Effector CD4-positive, alpha-beta T cell (primary cell): ENCODE measurements around the gene KATNBL1.
A peak's percentile ranks its signal among the peaks of the same experiment; 100 is the strongest.

Experiments used
- DNase-seq: peaks from one replicate; pipeline ENCODE4 v3.0.0-alpha.2; 2020

The KATNBL1 gene

GRCh38 chr15:34114215-34114614, 95.7 kb downstream of the KATNBL1 start:
- DNase-seq = no peak

GRCh38 chr15:34111488-34111887, 98.4 kb downstream of the KATNBL1 start:
- DNase-seq = no peak

DNA sequence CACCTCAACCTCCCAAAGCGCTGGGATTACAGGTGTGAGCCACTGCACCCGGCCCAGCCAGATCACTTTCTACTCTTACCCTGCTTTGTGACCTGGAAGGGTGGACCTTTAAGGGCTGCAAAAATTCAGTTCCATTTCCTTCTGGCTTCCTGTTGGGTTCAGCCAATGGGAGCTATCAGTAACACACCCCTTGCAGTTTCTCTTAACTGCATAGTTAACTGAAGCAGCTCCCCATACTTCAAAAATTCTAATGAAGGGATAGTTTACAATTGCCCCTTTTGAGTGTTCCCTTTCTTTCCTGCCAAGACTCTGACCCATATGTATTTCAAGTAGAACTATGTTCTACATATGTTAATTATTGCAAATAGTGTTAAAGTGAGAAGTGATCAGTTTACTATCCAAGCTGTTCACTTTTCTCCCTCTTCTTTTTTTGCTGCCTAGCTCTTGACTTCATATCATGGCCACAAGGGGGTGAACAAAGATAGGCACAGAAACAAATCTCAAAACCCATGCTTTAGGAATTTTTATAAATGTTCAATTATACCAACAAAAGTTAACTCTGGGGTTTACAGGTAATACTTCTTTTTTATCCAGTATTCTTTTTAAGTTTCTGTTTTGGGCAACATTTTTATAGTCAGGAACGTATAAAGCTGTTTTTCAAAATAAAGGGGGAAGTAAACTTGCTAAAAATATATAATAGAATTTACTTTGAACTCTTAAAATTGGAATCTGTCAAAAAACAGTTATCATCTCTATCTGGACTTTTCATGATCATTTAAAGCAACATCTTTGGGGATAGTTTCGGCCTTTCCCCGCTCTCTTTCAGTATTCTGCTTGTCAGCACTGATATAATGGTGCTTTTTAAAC, 99.9 kb downstream of the KATNBL1 start:
- no peak for DNase-seq

GRCh38 chr15:34107315-34107714, 102.6 kb downstream of the KATNBL1 start:
- DNase-seq = no peak

- no peak for DNase-seq
These were observed 103.5 kb downstream of the KATNBL1 start for GRCh38 chr15:34106423-34106822.

GRCh38 chr15:34102175-34102925, 107.5 kb downstream of the KATNBL1 start:
- DNase-seq = no peak

GRCh38 chr15:34101366-34102174, 108.3 kb downstream of the KATNBL1 start, which contains the start of the genes EMC7 and PGBD4:
Gene EMC7, minus strand, starts transcription at chr15:34101862. Its CDS starts 23 bp downstream, at chr15:34101839.
Gene PGBD4, plus strand, starts transcription at chr15:34102083. Its CDS starts 449 bp downstream, at chr15:34102532.
- DNase-seq = peak; percentile 100

GRCh38 chr15:34099914-34100313, 110.0 kb downstream of the KATNBL1 start:
- DNase-seq = no peak
